IPS DF 6.9 (cell line): ENCODE results near the gene AJAP1.

Experiments used
- DNase-seq: peaks from one replicate; pipeline ENCODE4 v3.0.0-alpha.2; 2013; ENCODE audit warnings: low read depth, low spot score
- H3K27ac ChIP-seq: one replicate; pipeline ENCODE4 v1.5.1; 2013; ENCODE audit warnings: low read length, control low read depth
- H3K27me3 ChIP-seq: 2 replicates; pipeline ENCODE4 v1.6.1; 2013; ENCODE audit warnings: mild to moderate bottlenecking, low read length; ENCODE audit not compliant: control insufficient read depth, insufficient read depth
- H3K36me3 ChIP-seq: 2 replicates; pipeline ENCODE4 v1.6.1; 2013; ENCODE audit warnings: low read length; ENCODE audit not compliant: control insufficient read depth, insufficient read depth
- H3K4me1 ChIP-seq: 2 replicates; pipeline ENCODE4 v1.6.1; 2013; ENCODE audit warnings: low read length; ENCODE audit not compliant: control insufficient read depth, insufficient read depth
- H3K4me3 ChIP-seq: 2 replicates; pipeline ENCODE4 v1.5.1; 2013; ENCODE audit warnings: mild to moderate bottlenecking, low read length
- H3K9me3 ChIP-seq: 2 replicates; pipeline ENCODE4 v1.6.1; 2013; ENCODE audit warnings: low read length, inconsistent platforms; ENCODE audit not compliant: control insufficient read depth, insufficient read depth
- WGBS: extraction: QIAGEN DNeasy Blood & Tissue Kit; methylation state at CpG from one replicate; pipeline ENCODE4 v1.1.7; 2013; ENCODE audit warnings: mixed read lengths, missing lambda C conversion rate; ENCODE audit not compliant: insufficient read length, insufficient coverage; 5-methylcytosine and 5-hydroxymethylcytosine counted together

The AJAP1 gene

GRCh38 chr1:4767308-4767707 is 112.9 kb downstream of the AJAP1 start:
- Histone ChIP-seq H3K36me3 (no peaks in the 10 kb centered on the region), H3K27ac (no peak overlapping the region), H3K4me1 (no peaks in the 10 kb centered on the region; the same call in 1 of the 2 replicates), H3K4me3 (no peak overlapping the region), H3K27me3 (no peaks in the 10 kb centered on the region), H3K9me3 (peaks cover 2% of the 10 kb centered on the region)
- no peak for DNase-seq
- WGBS = 97% methylated on average over 4 of the region's 4 CpGs

- no peak for DNase-seq
- no peaks in the 10 kb centered on the region for H3K36me3 ChIP-seq
Observed at GRCh38 chr1:4768553-4768952, 114.1 kb downstream of the AJAP1 start.

GRCh38 chr1:4769516-4770280 is 115.3 kb downstream of the AJAP1 start:
- no peak overlapping the region for H3K27ac ChIP-seq
- H3K9me3 ChIP-seq = no peaks in the 10 kb centered on the region; the same call in 1 of the 2 replicates
- no peaks in the 10 kb centered on the region for H3K36me3 ChIP-seq
- H3K27me3 ChIP-seq = no peaks in the 10 kb centered on the region
- no peak for DNase-seq
- H3K4me3 ChIP-seq = no peak overlapping the region
- WGBS = no CpG with 5 or more reads among the region's 18 CpGs
- no peaks in the 10 kb centered on the region for H3K4me1 ChIP-seq

More at GRCh38 chr1:4768553-4768952, 114.1 kb downstream of the AJAP1 start:
- Histone ChIP-seq H3K4me1 (no peaks in the 10 kb centered on the region), H3K27me3 (no peaks in the 10 kb centered on the region), H3K4me3 (no peak overlapping the region), H3K27ac (no peak overlapping the region), H3K9me3 (no peaks in the 10 kb centered on the region; the same call in 1 of the 2 replicates)
- WGBS = no CpG with 5 or more reads among the region's 6 CpGs

GRCh38 chr1:4770713-4771112 is 116.3 kb downstream of the AJAP1 start:
- DNase-seq = no peak
- no peak overlapping the region for H3K4me3 ChIP-seq
- WGBS = no CpG with 5 or more reads among the region's 8 CpGs
- no peaks in the 10 kb centered on the region for H3K4me1 ChIP-seq
- H3K27ac ChIP-seq = no peak overlapping the region
- no peaks in the 10 kb centered on the region; the same call in 1 of the 2 replicates for H3K9me3 ChIP-seq
- no peaks in the 10 kb centered on the region for H3K27me3 ChIP-seq
- no peaks in the 10 kb centered on the region for H3K36me3 ChIP-seq

- H3K9me3 ChIP-seq = no peaks in the 10 kb centered on the region
- no peaks in the 10 kb centered on the region for H3K4me1 ChIP-seq
- H3K27ac ChIP-seq = no peak overlapping the region
- no peak for DNase-seq
- no CpG with 5 or more reads among the region's 13 CpGs for WGBS
- no peaks in the 10 kb centered on the region for H3K27me3 ChIP-seq
- H3K4me3 ChIP-seq = no peak overlapping the region
- no peaks in the 10 kb centered on the region for H3K36me3 ChIP-seq
Observed at GRCh38 chr1:4771267-4771666, 116.9 kb downstream of the AJAP1 start.

GRCh38 chr1:4771721-4772120 is 117.3 kb downstream of the AJAP1 start:
- H3K27ac ChIP-seq = no peak overlapping the region
- no peak overlapping the region for H3K4me3 ChIP-seq
- no peak for DNase-seq
- no peaks in the 10 kb centered on the region for H3K4me1 ChIP-seq
- no peaks in the 10 kb centered on the region for H3K27me3 ChIP-seq
- H3K36me3 ChIP-seq = no peaks in the 10 kb centered on the region
- no peaks in the 10 kb centered on the region for H3K9me3 ChIP-seq
- WGBS = no CpG with 5 or more reads among the region's 8 CpGs

GRCh38 chr1:4772294-4773010 is 118.0 kb downstream of the AJAP1 start:
- no peak overlapping the region for H3K27ac ChIP-seq
- no CpG with 5 or more reads among the region's 37 CpGs for WGBS
- no peak overlapping the region for H3K4me3 ChIP-seq
- H3K9me3 ChIP-seq = peaks cover 2% of the 10 kb centered on the region; the same call in 1 of the 2 replicates
- H3K27me3 ChIP-seq = no peaks in the 10 kb centered on the region
- no peak for DNase-seq
- H3K4me1 ChIP-seq = no peaks in the 10 kb centered on the region
- H3K36me3 ChIP-seq = no peaks in the 10 kb centered on the region

- Histone ChIP-seq H3K9me3 (peaks cover 2% of the 10 kb centered on the region; the same call in 1 of the 2 replicates), H3K36me3 (no peaks in the 10 kb centered on the region), H3K4me1 (no peaks in the 10 kb centered on the region), H3K27ac (no peak overlapping the region), H3K4me3 (no peak overlapping the region), H3K27me3 (no peaks in the 10 kb centered on the region)
- WGBS = no CpG with 5 or more reads among the region's 7 CpGs
- DNase-seq = no peak
Observed at GRCh38 chr1:4773226-4773625, 118.8 kb downstream of the AJAP1 start.

GRCh38 chr1:4775506-4775905 is 121.1 kb downstream of the AJAP1 start:
- Histone ChIP-seq H3K36me3 (no peaks in the 10 kb centered on the region), H3K4me1 (no peaks in the 10 kb centered on the region), H3K27ac (no peak overlapping the region), H3K9me3 (peaks cover 2% of the 10 kb centered on the region; the same call in 1 of the 2 replicates), H3K27me3 (no peaks in the 10 kb centered on the region), H3K4me3 (no peak overlapping the region)
- no CpG with 5 or more reads among the region's 9 CpGs for WGBS
- DNase-seq = no peak

GRCh38 chr1:4778056-4778455 is 123.6 kb downstream of the AJAP1 start:
- no peak overlapping the region for H3K27ac ChIP-seq
- H3K9me3 ChIP-seq = peaks cover 3% of the 10 kb centered on the region; the same call in 1 of the 2 replicates
- no CpG with 5 or more reads among the region's 7 CpGs for WGBS
- H3K4me3 ChIP-seq = no peak overlapping the region
- H3K36me3 ChIP-seq = no peaks in the 10 kb centered on the region
- no peak for DNase-seq
- H3K27me3 ChIP-seq = no peaks in the 10 kb centered on the region
- no peaks in the 10 kb centered on the region for H3K4me1 ChIP-seq
